SK-N-SH treated with all-trans-retinoic acid at 6 μM for 48 hours (cell line): Measurements from ENCODE around the gene OR10AG1.

ENCODE experiments used
- ATAC-seq: fragments of 200-7000 bp; cut with Tn5 transposase; 3 replicates; pipeline ENCODE4 v1.9.1; 2020; ENCODE audit warnings: mild to moderate bottlenecking, moderate library complexity
- ARNTL ChIP-seq: fragments of 450-650 bp; formaldehyde crosslinking; IDR thresholded peaks from 2 replicates; pipeline ENCODE4 v1.5.0; 2020; ENCODE audit warnings: low read depth, mild to moderate bottlenecking, moderate library complexity, borderline replicate concordance
- CREB5 ChIP-seq: fragments of 250-450 bp; sonication (Bioruptor Pico); IDR thresholded peaks from 2 replicates; pipeline ENCODE4 v1.5.1; 2020; ENCODE audit warnings: low read depth, mild to moderate bottlenecking, moderate library complexity
- CSDC2 ChIP-seq: fragments of 250-450 bp; sonication (Bioruptor Pico); IDR thresholded peaks from 2 replicates; pipeline ENCODE4 v1.5.0; 2020; ENCODE audit warnings: mild to moderate bottlenecking, moderate library complexity
- CSRNP3 ChIP-seq: fragments of 250-450 bp; sonication (Bioruptor Pico); IDR thresholded peaks from 2 replicates; pipeline ENCODE4 v1.5.1; 2021; ENCODE audit warnings: mild to moderate bottlenecking, moderate library complexity
- ESRRG ChIP-seq: fragments of 250-450 bp; sonication (Bioruptor Pico); IDR thresholded peaks from 2 replicates; pipeline ENCODE4 v1.6.1; 2021; ENCODE audit warnings: mild to moderate bottlenecking
- GLIS3 ChIP-seq: fragments of 250-450 bp; sonication (Bioruptor Pico); IDR thresholded peaks from 2 replicates; pipeline ENCODE4 v1.5.0; 2020; ENCODE audit warnings: mild to moderate bottlenecking, moderate library complexity
- ISL1 ChIP-seq: fragments of 250-450 bp; sonication (Bioruptor Pico); IDR thresholded peaks from 2 replicates; pipeline ENCODE4 v2.1.2; 2022; ENCODE audit warnings: mild to moderate bottlenecking, moderate library complexity
- OSR1 ChIP-seq: fragments of 250-450 bp; sonication (Bioruptor Pico); IDR thresholded peaks from 2 replicates; pipeline ENCODE4 v1.8.0; 2022; ENCODE audit warnings: moderate library complexity, mild to moderate bottlenecking, inconsistent platforms
- PATZ1 ChIP-seq: fragments of 250-450 bp; sonication (Bioruptor Pico); IDR thresholded peaks from 2 replicates; pipeline ENCODE4 v1.8.0; 2020; ENCODE audit warnings: mild to moderate bottlenecking, moderate library complexity, borderline replicate concordance
- POU6F1 ChIP-seq: fragments of 250-450 bp; sonication (Bioruptor Pico); IDR thresholded peaks from 2 replicates; pipeline ENCODE4 v1.8.0; 2021; ENCODE audit warnings: low read depth, mild to moderate bottlenecking, moderate library complexity, borderline replicate concordance
- PPARA ChIP-seq: fragments of 250-450 bp; sonication (Bioruptor Pico); IDR thresholded peaks from 2 replicates; pipeline ENCODE4 v1.5.0; 2020; ENCODE audit warnings: mild to moderate bottlenecking, borderline replicate concordance
- RARB ChIP-seq: fragments of 250-450 bp; sonication (Bioruptor Pico); IDR thresholded peaks from 2 replicates; pipeline ENCODE4 v1.8.0; 2021; ENCODE audit warnings: mild to moderate bottlenecking, moderate library complexity
- TCF4 ChIP-seq: fragments of 250-450 bp; sonication (Bioruptor Pico); IDR thresholded peaks from 2 replicates; pipeline ENCODE4 v1.8.0; 2021; ENCODE audit warnings: mild to moderate bottlenecking, moderate library complexity, borderline replicate concordance
- TOX ChIP-seq: fragments of 250-450 bp; sonication (Bioruptor Pico); IDR thresholded peaks from 2 replicates; pipeline ENCODE4 v1.8.0; 2021; ENCODE audit warnings: mild to moderate bottlenecking, moderate library complexity, borderline replicate concordance
- TSHZ2 ChIP-seq: fragments of 250-450 bp; sonication (Bioruptor Pico); IDR thresholded peaks from 2 replicates; pipeline ENCODE4 v1.5.0; 2020; ENCODE audit warnings: mild to moderate bottlenecking, moderate library complexity
- ZC3H10 ChIP-seq: fragments of 250-450 bp; sonication (Bioruptor Pico); IDR thresholded peaks from 2 replicates; pipeline ENCODE4 v1.5.1; 2021; ENCODE audit warnings: mild to moderate bottlenecking, moderate library complexity
- ZFP3 ChIP-seq: fragments of 250-450 bp; sonication (Bioruptor Pico); IDR thresholded peaks from 2 replicates; pipeline ENCODE4 v1.5.0; 2020; ENCODE audit warnings: mild to moderate bottlenecking, moderate library complexity
- ZNF565 ChIP-seq: fragments of 450-650 bp; formaldehyde crosslinking; conservative IDR thresholded peaks from 2 replicates; pipeline ENCODE4 v1.5.0; 2020; ENCODE audit warnings: low read depth, mild to moderate bottlenecking, moderate library complexity
- ZNF70 ChIP-seq: fragments of 450-650 bp; formaldehyde crosslinking; IDR thresholded peaks from 2 replicates; pipeline ENCODE4 v1.5.0; 2020; ENCODE audit warnings: mild to moderate bottlenecking, moderate library complexity
- ZNF8 ChIP-seq: fragments of 450-650 bp; formaldehyde crosslinking; IDR thresholded peaks from 2 replicates; pipeline ENCODE4 v1.5.0; 2020; ENCODE audit warnings: mild to moderate bottlenecking, moderate library complexity

Gene OR10AG1

GRCh38 chr11:55949330-55949729 is 20.4 kb downstream of the OR10AG1 start:
- ATAC-seq: no peak
- TF ChIP-seq TOX: no peak
- TF ChIP-seq ZNF8 (CRISPR knock-in tag): no peak
- TF ChIP-seq POU6F1 (CRISPR knock-in tag): no peak
- no peak for TF ChIP-seq TCF4 (CRISPR knock-in tag)
- TF ChIP-seq ESRRG (CRISPR knock-in tag): no peak
- no peak for TF ChIP-seq ZNF565 (CRISPR knock-in tag)
- no peak for TF ChIP-seq ZC3H10 (CRISPR knock-in tag)
- no peak for TF ChIP-seq PPARA (CRISPR knock-in tag)
- TF ChIP-seq CSDC2 (CRISPR knock-in tag): no peak
- no peak for TF ChIP-seq ARNTL (CRISPR knock-in tag)
- no peak for TF ChIP-seq ZFP3 (CRISPR knock-in tag)
- no peak for TF ChIP-seq PATZ1 (CRISPR knock-in tag)
- no peak for TF ChIP-seq RARB (CRISPR knock-in tag)
- TF ChIP-seq CREB5 (CRISPR knock-in tag): no peak
- no peak for TF ChIP-seq GLIS3 (CRISPR knock-in tag)
- no peak for TF ChIP-seq ISL1 (CRISPR knock-in tag)
- no peak for TF ChIP-seq ZNF70 (CRISPR knock-in tag)
- TF ChIP-seq TSHZ2 (CRISPR knock-in tag): no peak
- TF ChIP-seq OSR1: no peak
- TF ChIP-seq, all 23 proteins: peak for 0

GRCh38 chr11:55942785-55943392 is 26.9 kb downstream of the OR10AG1 start:
- ATAC-seq: peak; percentile 75
- TF ChIP-seq ARNTL (CRISPR knock-in tag) (no peak), CSRNP3 (no peak), ZNF8 (CRISPR knock-in tag) (no peak), ZNF565 (CRISPR knock-in tag) (no peak), CREB5 (CRISPR knock-in tag) (no peak), TCF4 (CRISPR knock-in tag) (no peak), TOX (no peak), PPARA (CRISPR knock-in tag) (no peak)
